Measurements from ENCODE around the gene HNMT. TPM values are rescaled to one million over a fixed set of nuclear protein-coding genes. Genes with fewer than 3 reads are reported as not detected.

HNMT gene
- total and polyA plus RNA-seq, 2 of the 13 experiments (the other 11 are each of a cell fraction or from before 2014, with no cell fraction given) = 279 to 309 TPM

DNA sequence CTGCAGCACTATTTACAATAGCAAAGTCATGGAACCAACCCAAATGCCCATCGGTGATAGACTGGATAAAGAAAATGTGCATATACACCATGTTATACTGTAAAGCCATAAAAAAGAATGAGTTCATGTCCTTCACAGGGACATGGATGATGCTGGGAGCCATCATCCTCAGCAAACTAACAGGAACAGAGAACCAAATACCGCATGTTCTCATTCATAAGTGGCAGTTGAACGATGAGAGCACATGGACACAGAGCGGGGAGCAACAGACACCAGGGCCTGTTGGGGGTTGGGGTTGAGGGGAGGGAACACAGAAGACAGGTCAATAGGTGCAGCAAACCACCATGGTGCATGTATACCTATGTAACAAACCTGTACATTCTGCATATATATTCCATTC, 33.5 kb downstream of the HNMT start (continued):
- TF ChIP-seq PAF1 (CRISPR knock-in tag; IDR thresholded peaks at IDR 0.05) (peak; percentile 98), PRMT3 (CRISPR knock-in tag; IDR thresholded peaks at IDR 0.05; ENCODE audit: borderline replicate concordance, low read depth) (no peak), ZNF468 (CRISPR knock-in tag; IDR thresholded peaks at IDR 0.05) (no peak), ZNF878 (CRISPR knock-in tag; IDR thresholded peaks at IDR 0.05) (0 out of 2 replicates have a peak, but pooled peaks have one; percentile 31), RBM22 (optimal IDR thresholded peaks at IDR 0.05; ENCODE audit: low read length) (peak; percentile 69), NCOA5 (CRISPR knock-in tag; IDR thresholded peaks at IDR 0.05) (peak; percentile 92; the same call in 1 of the 2 replicates), ZNF101 (CRISPR knock-in tag; IDR thresholded peaks at IDR 0.05; ENCODE audit: borderline replicate concordance, low read depth) (no peak), ZNF331 (CRISPR knock-in tag; IDR thresholded peaks at IDR 0.05) (0 out of 2 replicates have a peak, but pooled peaks have one; percentile 41), POGZ (CRISPR knock-in tag; IDR thresholded peaks at IDR 0.05) (no peak), CCDC6 (CRISPR knock-in tag; IDR thresholded peaks at IDR 0.05) (peak; percentile 59; the same call in 1 of the 2 replicates), ONECUT2 (CRISPR knock-in tag; IDR thresholded peaks at IDR 0.05) (no peak), FOXK1 (CRISPR knock-in tag; IDR thresholded peaks at IDR 0.05; ENCODE audit: borderline replicate concordance, low read depth) (peak; percentile 25; the same call in 1 of the 2 replicates), POLR2AphosphoS5 (IDR thresholded peaks at IDR 0.05; ENCODE audit: low read depth, low read length) (peak; percentile 66), SSRP1 (CRISPR knock-in tag; IDR thresholded peaks at IDR 0.05) (peak; percentile 96), ZNF563 (CRISPR knock-in tag; IDR thresholded peaks at IDR 0.05) (no peak)
- TF ChIP-seq, protein P1, sequence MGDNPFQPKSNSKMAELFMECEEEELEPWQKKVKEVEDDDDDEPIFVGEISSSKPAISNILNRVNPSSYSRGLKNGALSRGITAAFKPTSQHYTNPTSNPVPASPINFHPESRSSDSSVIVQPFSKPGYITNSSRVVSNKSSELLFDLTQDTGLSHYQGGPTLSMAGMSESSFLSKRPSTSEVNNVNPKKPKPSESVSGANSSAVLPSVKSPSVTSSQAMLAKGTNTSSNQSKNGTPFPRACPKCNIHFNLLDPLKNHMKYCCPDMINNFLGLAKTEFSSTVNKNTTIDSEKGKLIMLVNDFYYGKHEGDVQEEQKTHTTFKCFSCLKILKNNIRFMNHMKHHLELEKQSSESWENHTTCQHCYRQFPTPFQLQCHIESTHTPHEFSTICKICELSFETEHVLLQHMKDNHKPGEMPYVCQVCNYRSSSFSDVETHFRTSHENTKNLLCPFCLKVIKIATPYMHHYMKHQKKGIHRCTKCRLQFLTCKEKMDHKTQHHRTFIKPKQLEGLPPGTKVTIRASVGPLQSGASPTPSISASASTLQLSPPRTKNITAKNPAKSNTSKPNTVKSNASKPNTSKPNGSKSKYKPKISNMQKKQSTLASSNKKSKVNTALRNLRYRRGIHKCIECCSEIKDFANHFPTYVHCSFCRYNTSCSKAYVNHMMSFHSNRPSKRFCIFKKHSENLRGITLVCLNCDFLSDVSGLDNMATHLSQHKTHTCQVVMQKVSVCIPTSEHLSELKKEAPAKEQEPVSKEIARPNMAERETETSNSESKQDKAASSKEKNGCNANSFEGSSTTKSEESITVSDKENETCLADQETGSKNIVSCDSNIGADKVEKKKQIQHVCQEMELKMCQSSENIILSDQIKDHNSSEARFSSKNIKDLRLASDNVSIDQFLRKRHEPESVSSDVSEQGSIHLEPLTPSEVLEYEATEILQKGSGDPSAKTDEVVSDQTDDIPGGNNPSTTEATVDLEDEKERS (CRISPR knock-in tag; IDR thresholded peaks at IDR 0.05) = 0 out of 2 replicates have a peak, but pooled peaks have one; percentile 3
- TF ChIP-seq, protein P2, sequence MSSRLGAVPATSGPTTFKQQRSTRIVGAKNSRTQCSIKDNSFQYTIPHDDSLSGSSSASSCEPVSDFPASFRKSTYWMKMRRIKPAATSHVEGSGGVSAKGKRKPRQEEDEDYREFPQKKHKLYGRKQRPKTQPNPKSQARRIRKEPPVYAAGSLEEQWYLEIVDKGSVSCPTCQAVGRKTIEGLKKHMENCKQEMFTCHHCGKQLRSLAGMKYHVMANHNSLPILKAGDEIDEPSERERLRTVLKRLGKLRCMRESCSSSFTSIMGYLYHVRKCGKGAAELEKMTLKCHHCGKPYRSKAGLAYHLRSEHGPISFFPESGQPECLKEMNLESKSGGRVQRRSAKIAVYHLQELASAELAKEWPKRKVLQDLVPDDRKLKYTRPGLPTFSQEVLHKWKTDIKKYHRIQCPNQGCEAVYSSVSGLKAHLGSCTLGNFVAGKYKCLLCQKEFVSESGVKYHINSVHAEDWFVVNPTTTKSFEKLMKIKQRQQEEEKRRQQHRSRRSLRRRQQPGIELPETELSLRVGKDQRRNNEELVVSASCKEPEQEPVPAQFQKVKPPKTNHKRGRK (CRISPR knock-in tag; IDR thresholded peaks at IDR 0.05) = no peak

Measured in HepG2 (cell line).